Bronchial epithelial cell (primary cell): ENCODE data around the gene RAB14. TPM values are rescaled to one million over a fixed set of nuclear protein-coding genes. Genes with fewer than 3 reads are reported as not detected.

Experiments used
- DNase-seq: peaks from one replicate; pipeline ENCODE4 v3.0.0-alpha.2; 2010; ENCODE audit warnings: low read depth
- FAIRE-seq: peaks from 2 replicates; lab custom pipeline; 2011; peaks lifted over from hg19 to GRCh38; lab: Jason Lieb, UNC
- H3K27me3 ChIP-seq: 2 replicates; pipeline ENCODE4 v1.5.1; 2011; ENCODE audit warnings: low read length; ENCODE audit not compliant: control insufficient read depth, insufficient read depth
- H3K36me3 ChIP-seq: 2 replicates; pipeline ENCODE4 v1.5.1; 2011; ENCODE audit warnings: low read length; ENCODE audit not compliant: control insufficient read depth, insufficient read depth
- H3K4me3 ChIP-seq: 2 replicates; pipeline ENCODE4 v1.5.1; 2011; ENCODE audit warnings: mild to moderate bottlenecking, low read depth, low read length, control low read depth
- total RNA-seq: library from RNA; depleted of rRNA; stranded (reverse); fragments of >200 nt; gene quantifications from 2 replicates; pipeline ENCODE4 v1.2.1, GENCODE V29; 2014
- TF ChIP-seq, protein P1 (sequence below): IDR thresholded peaks from 2 replicates; pipeline ENCODE4 v1.5.1; 2011; ENCODE audit warnings: mild to moderate bottlenecking, moderate library complexity, low read length, control low read depth, inconsistent platforms; ENCODE audit not compliant: insufficient read depth, severe bottlenecking

The RAB14 gene
- total RNA-seq, 1 donor from 2014 or later = 28.4 TPM

DNA sequence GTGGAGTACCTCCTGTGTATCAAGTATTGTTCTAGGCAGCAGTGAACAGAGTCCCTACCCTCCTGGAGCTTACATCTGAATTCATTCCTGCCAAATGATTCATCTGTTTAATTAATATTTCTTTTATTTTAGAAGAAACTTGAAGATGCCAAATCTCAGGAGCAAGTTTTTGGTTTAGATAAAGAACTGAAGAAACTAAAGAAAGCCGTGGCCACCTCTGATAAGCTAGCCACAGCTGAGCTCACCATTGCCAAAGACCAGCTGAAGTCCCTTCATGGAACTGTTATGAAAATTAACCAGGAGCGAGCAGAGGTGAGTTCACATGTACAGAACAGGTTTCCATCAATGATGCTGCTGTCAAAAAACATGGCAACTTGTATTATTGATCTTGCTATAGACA is 57.9 kb downstream of the RAB14 start:
- TF ChIP-seq, protein P1, sequence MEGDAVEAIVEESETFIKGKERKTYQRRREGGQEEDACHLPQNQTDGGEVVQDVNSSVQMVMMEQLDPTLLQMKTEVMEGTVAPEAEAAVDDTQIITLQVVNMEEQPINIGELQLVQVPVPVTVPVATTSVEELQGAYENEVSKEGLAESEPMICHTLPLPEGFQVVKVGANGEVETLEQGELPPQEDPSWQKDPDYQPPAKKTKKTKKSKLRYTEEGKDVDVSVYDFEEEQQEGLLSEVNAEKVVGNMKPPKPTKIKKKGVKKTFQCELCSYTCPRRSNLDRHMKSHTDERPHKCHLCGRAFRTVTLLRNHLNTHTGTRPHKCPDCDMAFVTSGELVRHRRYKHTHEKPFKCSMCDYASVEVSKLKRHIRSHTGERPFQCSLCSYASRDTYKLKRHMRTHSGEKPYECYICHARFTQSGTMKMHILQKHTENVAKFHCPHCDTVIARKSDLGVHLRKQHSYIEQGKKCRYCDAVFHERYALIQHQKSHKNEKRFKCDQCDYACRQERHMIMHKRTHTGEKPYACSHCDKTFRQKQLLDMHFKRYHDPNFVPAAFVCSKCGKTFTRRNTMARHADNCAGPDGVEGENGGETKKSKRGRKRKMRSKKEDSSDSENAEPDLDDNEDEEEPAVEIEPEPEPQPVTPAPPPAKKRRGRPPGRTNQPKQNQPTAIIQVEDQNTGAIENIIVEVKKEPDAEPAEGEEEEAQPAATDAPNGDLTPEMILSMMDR = no peak
- Histone ChIP-seq H3K4me3 (no peak overlapping the region), H3K36me3 (peaks cover 14% of the 10 kb centered on the region), H3K27me3 (no peaks in the 10 kb centered on the region)
- FAIRE-seq (no peak), DNase-seq (no peak)

DNA sequence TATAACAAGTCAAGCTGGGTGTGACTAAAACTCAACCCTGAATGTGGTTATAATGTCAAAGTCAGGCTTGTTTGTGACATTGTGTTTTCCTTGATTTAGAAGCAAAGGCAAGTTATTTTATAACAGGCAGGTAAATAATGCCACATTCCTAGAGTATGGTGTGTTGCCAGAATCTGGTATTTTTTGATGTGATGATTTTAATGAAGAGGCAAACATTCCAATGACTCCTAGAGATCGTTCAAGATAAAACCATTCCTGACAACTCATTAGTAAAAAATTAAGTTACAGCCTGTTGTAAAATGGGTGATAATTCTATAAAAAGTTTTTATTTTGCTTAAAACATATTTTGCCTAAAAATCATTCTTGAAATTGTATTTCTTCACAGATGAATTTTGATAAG is 60.0 kb downstream of the RAB14 start:
- DNase-seq (no peak), FAIRE-seq (no peak)
- no peak overlapping the region for H3K4me3 ChIP-seq
- TF ChIP-seq, protein P1 = no peak
- H3K36me3 ChIP-seq = peaks cover 8% of the 10 kb centered on the region
- H3K27me3 ChIP-seq = no peaks in the 10 kb centered on the region

DNA sequence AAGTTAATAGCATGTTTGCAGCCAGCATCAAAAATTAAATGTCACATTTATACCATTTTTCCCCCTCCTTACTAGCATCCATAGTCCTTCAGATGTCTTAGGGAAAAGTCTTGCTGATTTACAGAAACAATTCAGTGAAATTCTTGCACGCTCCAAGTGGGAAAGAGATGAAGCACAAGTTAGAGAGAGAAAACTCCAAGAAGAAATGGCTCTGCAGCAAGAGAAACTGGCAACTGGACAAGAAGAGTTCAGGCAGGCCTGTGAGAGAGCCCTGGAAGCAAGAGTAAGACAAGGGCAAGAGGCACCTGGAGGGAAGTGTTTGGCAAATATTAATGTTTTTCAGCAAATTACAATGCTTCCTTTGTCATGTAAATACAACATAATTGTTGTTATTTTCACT is 60.4 kb downstream of the RAB14 start:
- DNase-seq (no peak), FAIRE-seq (no peak)
- TF ChIP-seq, protein P1 = no peak
- Histone ChIP-seq H3K36me3 (peaks cover 8% of the 10 kb centered on the region), H3K27me3 (no peaks in the 10 kb centered on the region), H3K4me3 (no peak overlapping the region)

DNA sequence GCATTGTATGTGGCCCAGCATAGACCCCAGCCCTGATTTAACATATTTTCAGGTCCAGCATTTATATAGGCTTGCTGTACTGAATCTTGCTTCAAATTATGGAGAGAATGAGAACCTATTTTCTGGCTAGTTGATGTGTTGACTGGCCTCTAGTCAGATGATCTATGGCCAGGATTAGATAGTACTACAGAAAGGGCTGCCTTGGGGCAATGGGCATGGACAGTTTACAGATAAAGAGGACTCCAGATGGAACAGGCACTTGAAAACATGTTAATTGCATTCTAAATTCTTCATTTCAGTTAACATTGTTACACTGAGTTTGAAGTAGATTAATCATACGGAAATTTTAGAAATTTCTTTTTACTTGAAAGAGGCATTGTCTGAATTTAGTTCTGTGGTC is 61.5 kb downstream of the RAB14 start:
- FAIRE-seq (no peak), DNase-seq (no peak)
- H3K4me3 ChIP-seq = no peak overlapping the region
- peaks cover 8% of the 10 kb centered on the region for H3K36me3 ChIP-seq
- H3K27me3 ChIP-seq = no peaks in the 10 kb centered on the region
- TF ChIP-seq, protein P1 = no peak

DNA sequence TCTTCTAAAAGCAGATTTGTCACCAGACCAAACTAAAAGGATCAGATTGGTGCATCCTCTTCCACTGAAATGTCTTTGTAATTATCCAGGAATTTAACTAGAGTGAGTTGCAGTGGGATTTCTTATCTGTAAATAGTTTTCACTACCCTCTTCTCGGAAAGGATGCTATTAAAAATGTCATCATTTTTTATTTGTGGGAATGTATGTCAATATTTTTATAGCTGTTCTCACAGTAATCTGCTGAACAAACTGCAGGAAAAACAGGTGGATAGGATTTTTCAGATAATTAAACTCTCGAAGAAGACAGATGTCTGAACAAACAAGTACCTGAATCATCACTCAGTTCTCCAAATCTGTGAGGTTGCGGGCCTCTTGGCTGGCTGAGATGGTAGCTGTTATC is 62.7 kb downstream of the RAB14 start:
- no peak for FAIRE-seq
- TF ChIP-seq, protein P1 = no peak
- Histone ChIP-seq H3K36me3 (peaks cover 5% of the 10 kb centered on the region), H3K27me3 (no peaks in the 10 kb centered on the region), H3K4me3 (no peak overlapping the region)
- DNase-seq = peak; percentile 12

DNA sequence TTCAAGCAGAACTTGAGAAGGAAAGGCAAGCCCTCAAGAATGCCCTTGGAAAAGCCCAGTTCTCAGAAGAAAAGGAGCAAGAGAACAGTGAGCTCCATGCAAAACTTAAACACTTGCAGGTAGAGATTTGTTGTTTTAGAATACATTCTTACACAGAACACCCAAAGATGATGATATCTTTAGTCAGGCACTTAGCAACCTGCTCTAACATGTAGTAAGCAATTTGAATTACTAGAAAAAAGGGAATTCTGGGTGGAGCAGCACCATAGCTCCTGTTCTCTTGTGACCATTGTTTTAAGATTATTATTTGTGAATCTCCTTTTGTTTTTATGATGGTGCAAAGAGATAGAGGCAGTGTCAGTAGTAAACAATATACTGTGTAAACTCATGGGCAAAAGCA is 63.1 kb downstream of the RAB14 start:
- peak; percentile 90 for DNase-seq
- no peaks in the 10 kb centered on the region for H3K27me3 ChIP-seq
- no peak overlapping the region for H3K4me3 ChIP-seq
- TF ChIP-seq, protein P1 = no peak
- H3K36me3 ChIP-seq = peaks cover 5% of the 10 kb centered on the region
- no peak for FAIRE-seq
